Karpas-422 (cell line): ENCODE data around the gene SERAC1. TPM values are rescaled to one million over a fixed set of nuclear protein-coding genes. Genes with fewer than 3 reads are reported as not detected.
"Not testable (repeated sequence)": the region's sequence is repeated elsewhere in the genome, so short reads cannot be mapped to it uniquely, and the experiment has no call there.

Experiments
- DNase-seq: peaks from one replicate; pipeline ENCODE4 v3.0.0-alpha.2; 2015
- H2AFZ ChIP-seq: fragments of 200-600 bp; sonication (generic); 2 replicates; pipeline ENCODE4 v1.6.1; 2014; ENCODE audit warnings: antibody characterized with exemption, low read length, mixed read lengths
- H3K27ac ChIP-seq: fragments of 200-600 bp; sonication (generic); 2 replicates; pipeline ENCODE4 v1.5.1; 2014; ENCODE audit warnings: mild to moderate bottlenecking, low read length, moderate library complexity
- H3K27me3 ChIP-seq: fragments of 200-600 bp; sonication (generic); 2 replicates; pipeline ENCODE4 v1.6.1; 2014; ENCODE audit warnings: low read length, mixed read lengths
- H3K36me3 ChIP-seq: fragments of 200-600 bp; sonication (generic); 2 replicates; pipeline ENCODE4 v1.6.1; 2014; ENCODE audit warnings: low read length, mixed read lengths; ENCODE audit not compliant: insufficient read depth
- H3K4me1 ChIP-seq: fragments of 200-600 bp; sonication (generic); 2 replicates; pipeline ENCODE4 v1.6.1; 2014; ENCODE audit warnings: mild to moderate bottlenecking, low read length, mixed read lengths
- H3K4me2 ChIP-seq: fragments of 200-600 bp; sonication (generic); 2 replicates; pipeline ENCODE4 v1.6.1; 2014; ENCODE audit warnings: low read length, low read depth, mild to moderate bottlenecking; ENCODE audit not compliant: poor library complexity, severe bottlenecking
- H3K4me3 ChIP-seq: fragments of 200-600 bp; sonication (generic); 2 replicates; pipeline ENCODE4 v1.5.1; 2014; ENCODE audit warnings: mild to moderate bottlenecking, antibody characterized with exemption, low read length, mixed read lengths
- H3K79me2 ChIP-seq: fragments of 200-600 bp; sonication (generic); 2 replicates; pipeline ENCODE4 v1.6.1; 2014; ENCODE audit warnings: mild to moderate bottlenecking, low read length, mixed read lengths
- H3K9ac ChIP-seq: fragments of 200-600 bp; sonication (generic); 2 replicates; pipeline ENCODE4 v1.6.0; 2014; ENCODE audit warnings: low read length
- H3K9me2 ChIP-seq: fragments of 200-600 bp; sonication (generic), shearing (Covaris generic); replicated peaks from 2 replicates; pipeline ENCODE4 v1.6.0; 2014; ENCODE audit warnings: mild to moderate bottlenecking, low read length, moderate library complexity; ENCODE audit not compliant: insufficient read depth
- H3K9me3 ChIP-seq: fragments of 300-700, 200-600 bp; sonication (generic); 2 replicates; pipeline ENCODE4 v1.6.1; 2014; ENCODE audit warnings: low read length, mixed read lengths
- H4K20me1 ChIP-seq: fragments of 200-600 bp; sonication (generic); 2 replicates; pipeline ENCODE4 v1.6.1; 2014; ENCODE audit warnings: mild to moderate bottlenecking, antibody characterized with exemption, low read length, low read depth; ENCODE audit not compliant: insufficient read depth
- total RNA-seq: library from RNA; depleted of rRNA; stranded (reverse); fragments of >200 nt; shearing (Covaris generic); gene quantifications from 2 replicates; pipeline ENCODE4 v1.2.3, GENCODE V29; 2014; ENCODE audit warnings: low replicate concordance

Gene SERAC1
- total RNA-seq, 1 experiment from 2014 or later, result 3.6 TPM

DNA sequence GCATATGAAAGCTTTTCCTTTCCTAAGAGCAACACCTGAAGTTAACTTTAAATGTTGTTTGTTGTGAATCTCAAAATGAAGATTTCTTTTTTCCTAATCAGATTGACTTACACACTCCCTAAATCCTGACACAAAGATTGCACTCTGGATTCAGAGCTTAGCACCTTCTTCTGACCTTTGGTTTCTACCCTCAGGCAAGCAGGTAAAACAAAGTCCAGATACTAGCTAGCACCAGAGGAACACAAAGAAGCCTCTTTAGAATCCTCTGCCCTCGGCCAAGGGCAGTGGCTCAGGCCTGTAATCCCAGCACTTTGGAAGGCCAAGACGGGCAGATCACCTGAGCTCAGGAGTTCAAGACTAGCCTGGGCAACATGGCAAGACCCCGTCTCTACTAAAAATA, 14.5 kb downstream of the SERAC1 start:
- Histone ChIP-seq H3K4me1 (no peaks in the 10 kb centered on the region), H3K4me3 (no peak overlapping the region), H3K27me3 (no peaks in the 10 kb centered on the region), H2AFZ (no peak overlapping the region), H3K36me3 (no peaks in the 10 kb centered on the region), H3K4me2 (no peak overlapping the region), H3K9ac (no peak overlapping the region), H3K27ac (no peak overlapping the region), H3K9me2 (no peaks in the 10 kb centered on the region), H3K79me2 (no peaks in the 10 kb centered on the region), H4K20me1 (no peaks in the 10 kb centered on the region), H3K9me3 (no peaks in the 10 kb centered on the region)
- DNase-seq, result no peak

DNA sequence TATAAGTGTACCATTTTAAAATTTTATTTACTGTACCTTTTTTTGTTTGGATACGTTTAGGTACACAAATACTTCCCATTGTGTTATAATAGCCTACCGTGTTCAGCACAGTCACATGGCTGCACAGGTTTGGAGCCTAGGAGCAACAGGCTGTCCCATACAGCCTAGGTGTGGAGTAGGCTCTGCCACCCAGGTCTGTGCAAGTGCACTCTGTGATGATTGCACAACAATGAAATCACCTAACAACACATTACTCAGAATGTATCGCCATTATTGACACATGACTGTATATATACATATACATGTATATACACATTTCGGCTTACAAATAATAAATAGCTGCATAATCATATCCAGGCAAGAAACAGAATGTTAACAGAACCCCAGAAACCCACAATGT, 15.4 kb downstream of the SERAC1 start:
- H3K4me3 ChIP-seq, result no peak overlapping the region
- H3K27me3 ChIP-seq, result no peaks in the 10 kb centered on the region
- no peak for DNase-seq
- no peaks in the 10 kb centered on the region for H3K9me2 ChIP-seq
- no peaks in the 10 kb centered on the region for H4K20me1 ChIP-seq
- H2AFZ ChIP-seq, result no peak overlapping the region
- no peaks in the 10 kb centered on the region for H3K36me3 ChIP-seq
- no peaks in the 10 kb centered on the region for H3K79me2 ChIP-seq
- H3K9me3 ChIP-seq, result no peaks in the 10 kb centered on the region
- H3K9ac ChIP-seq, result no peak overlapping the region
- H3K27ac ChIP-seq, result no peak overlapping the region
- H3K4me2 ChIP-seq, result no peak overlapping the region
- no peaks in the 10 kb centered on the region for H3K4me1 ChIP-seq

DNA sequence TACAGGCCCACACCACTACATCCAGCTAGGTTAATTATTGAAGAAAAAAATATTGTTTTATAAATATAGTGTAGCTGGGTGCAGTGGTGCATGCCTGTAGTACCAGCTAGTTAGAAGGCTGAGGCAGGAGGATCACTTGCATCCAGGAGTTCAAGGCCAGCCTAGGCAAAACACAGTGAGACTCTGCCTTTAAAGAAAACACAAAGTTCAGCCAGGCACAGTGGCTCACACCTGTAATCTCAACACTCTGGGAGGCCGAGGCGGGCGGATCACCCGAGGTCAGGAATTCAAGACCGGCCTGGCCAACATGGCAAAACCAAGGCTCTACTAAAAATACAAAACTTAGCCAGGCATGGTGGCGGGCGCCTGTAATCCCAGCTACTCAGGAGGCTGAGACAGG, 16.0 kb downstream of the SERAC1 start:
- H3K4me1 ChIP-seq, H3K4me3 ChIP-seq, H3K79me2 ChIP-seq, H3K27ac ChIP-seq, H3K9me2 ChIP-seq, H3K4me2 ChIP-seq, H3K9me3 ChIP-seq, H2AFZ ChIP-seq, H4K20me1 ChIP-seq, H3K36me3 ChIP-seq, H3K9ac ChIP-seq, DNase-seq, H3K27me3 ChIP-seq: not testable (repeated sequence)

DNA sequence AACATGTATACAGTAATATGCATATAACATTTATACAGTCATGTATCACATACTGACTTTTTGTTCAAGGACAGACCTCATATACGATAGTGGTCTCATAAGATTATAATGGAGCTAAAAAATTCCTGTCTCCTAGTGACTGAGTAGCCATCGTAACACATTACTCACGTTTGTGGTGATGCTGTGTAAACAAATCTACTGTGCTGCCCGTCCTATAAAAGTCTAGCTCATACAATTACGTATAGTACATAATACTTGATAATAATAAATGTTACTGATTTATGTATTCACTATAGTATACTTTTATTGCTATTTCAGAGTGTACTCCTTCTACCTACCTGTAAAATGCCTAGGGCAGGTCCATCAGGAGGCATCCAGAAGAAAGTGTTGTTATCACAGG, 17.4 kb downstream of the SERAC1 start:
- Histone ChIP-seq H3K36me3 (no peaks in the 10 kb centered on the region), H3K4me2 (no peak overlapping the region), H3K9me2 (no peaks in the 10 kb centered on the region), H2AFZ (no peak overlapping the region), H3K27ac (no peak overlapping the region), H3K4me1 (no peaks in the 10 kb centered on the region), H3K79me2 (no peaks in the 10 kb centered on the region), H3K4me3 (no peak overlapping the region), H3K9me3 (no peaks in the 10 kb centered on the region), H4K20me1 (no peaks in the 10 kb centered on the region), H3K9ac (no peak overlapping the region), H3K27me3 (no peaks in the 10 kb centered on the region)
- DNase-seq, result no peak

DNA sequence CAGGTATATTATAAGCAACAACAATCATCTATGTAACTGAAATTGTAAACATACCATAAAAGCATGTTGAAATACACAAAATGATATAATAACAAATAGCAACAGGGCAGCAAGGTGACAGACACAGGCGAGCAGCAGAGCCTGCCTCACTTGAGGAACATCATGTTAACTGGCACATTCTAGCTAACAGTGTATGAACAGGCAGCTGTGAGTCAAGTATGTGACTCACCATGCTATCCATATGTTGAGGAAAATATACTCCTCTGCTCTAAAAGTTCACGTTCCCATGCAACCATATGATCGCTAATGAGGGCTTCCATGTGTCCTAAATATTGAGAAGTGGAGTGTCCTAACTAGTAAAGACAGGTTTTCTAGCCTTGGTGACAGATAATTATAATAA, 18.4 kb downstream of the SERAC1 start:
- Histone ChIP-seq H3K36me3 (no peaks in the 10 kb centered on the region), H3K9me2 (no peaks in the 10 kb centered on the region), H3K27ac (no peak overlapping the region), H3K4me1 (no peaks in the 10 kb centered on the region), H3K9ac (no peak overlapping the region), H3K9me3 (no peaks in the 10 kb centered on the region), H4K20me1 (no peaks in the 10 kb centered on the region), H3K4me3 (no peak overlapping the region), H3K4me2 (no peak overlapping the region), H3K79me2 (no peaks in the 10 kb centered on the region), H3K27me3 (no peaks in the 10 kb centered on the region), H2AFZ (no peak overlapping the region)
- no peak for DNase-seq

DNA sequence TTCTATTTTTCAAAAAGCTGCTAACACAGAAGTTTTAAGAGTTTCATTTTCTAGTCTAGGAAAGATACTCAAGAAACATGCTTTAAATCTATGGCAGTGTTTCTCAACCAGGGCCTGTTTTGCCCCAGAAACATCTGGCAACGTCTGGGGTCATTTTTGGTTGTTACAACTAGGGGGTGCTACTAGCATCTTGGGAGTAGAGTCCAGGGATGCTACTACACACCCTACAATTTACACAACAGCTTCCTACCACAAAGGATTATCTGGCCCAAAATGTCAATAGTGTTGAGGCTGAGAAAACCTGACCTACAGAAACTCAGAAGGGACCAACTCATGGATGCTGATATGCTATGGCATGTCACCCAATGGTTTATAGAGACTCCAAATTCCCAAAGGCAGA, 24.4 kb downstream of the SERAC1 start:
- no peaks in the 10 kb centered on the region for H3K9me3 ChIP-seq
- no peaks in the 10 kb centered on the region for H4K20me1 ChIP-seq
- no peak overlapping the region for H3K27ac ChIP-seq
- H3K9me2 ChIP-seq, result no peaks in the 10 kb centered on the region
- H3K4me1 ChIP-seq, result no peaks in the 10 kb centered on the region
- H3K4me2 ChIP-seq, result no peak overlapping the region
- no peak overlapping the region for H2AFZ ChIP-seq
- no peaks in the 10 kb centered on the region for H3K79me2 ChIP-seq
- no peaks in the 10 kb centered on the region for H3K36me3 ChIP-seq
- DNase-seq, result peak; percentile 65
- H3K4me3 ChIP-seq, result no peak overlapping the region
- H3K9ac ChIP-seq, result no peak overlapping the region
- no peaks in the 10 kb centered on the region for H3K27me3 ChIP-seq

DNA sequence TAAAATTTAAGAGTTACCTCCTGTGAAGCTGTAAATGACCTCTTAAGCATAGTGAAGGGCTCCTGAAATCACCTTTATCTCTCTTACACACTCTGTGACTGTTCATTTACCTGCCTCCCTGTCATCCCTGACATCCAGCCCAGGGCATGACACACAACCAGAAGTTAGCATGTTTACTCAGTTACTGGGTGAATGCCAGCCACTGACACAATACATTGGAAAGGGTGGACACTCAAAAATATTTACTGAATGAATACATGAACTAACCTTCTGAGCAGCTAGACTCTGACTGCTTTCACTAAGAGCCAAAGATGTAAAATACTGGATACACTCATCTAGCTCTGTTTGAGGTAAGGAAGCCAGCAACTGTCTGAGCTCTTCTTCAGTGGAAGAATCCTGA, 25.3 kb downstream of the SERAC1 start:
- H3K79me2 ChIP-seq, result no peaks in the 10 kb centered on the region
- no peaks in the 10 kb centered on the region for H3K9me3 ChIP-seq
- H2AFZ ChIP-seq, result no peak overlapping the region
- no peak overlapping the region for H3K27ac ChIP-seq
- no peak overlapping the region for H3K4me2 ChIP-seq
- H3K27me3 ChIP-seq, result no peaks in the 10 kb centered on the region
- no peak overlapping the region for H3K9ac ChIP-seq
- no peaks in the 10 kb centered on the region for H3K4me1 ChIP-seq
- no peaks in the 10 kb centered on the region for H3K9me2 ChIP-seq
- H4K20me1 ChIP-seq, result no peaks in the 10 kb centered on the region
- no peaks in the 10 kb centered on the region for H3K36me3 ChIP-seq
- H3K4me3 ChIP-seq, result no peak overlapping the region
- no peak for DNase-seq

DNA sequence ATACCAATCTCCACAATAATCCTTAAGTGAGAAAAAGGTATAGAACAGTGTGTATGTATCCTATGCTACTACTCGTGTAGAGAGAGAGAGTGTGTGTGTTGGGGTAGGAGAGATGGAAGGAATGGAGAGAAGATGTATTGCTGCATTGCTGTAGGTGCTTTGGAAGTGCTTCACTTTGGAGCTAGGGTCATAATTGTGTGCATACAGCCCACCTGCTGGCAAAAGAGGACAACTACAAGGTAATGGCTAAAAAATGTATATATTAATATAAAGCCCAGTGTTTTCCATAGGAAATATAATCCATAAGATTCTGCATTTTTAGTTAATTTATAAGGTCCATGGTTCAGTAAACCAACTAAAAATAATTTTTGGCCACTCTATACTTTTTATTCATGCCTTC, 36.1 kb downstream of the SERAC1 start:
- peak; percentile 66 for DNase-seq
- no peaks in the 10 kb centered on the region for H3K4me1 ChIP-seq
- H3K9me3 ChIP-seq, result no peaks in the 10 kb centered on the region
- H4K20me1 ChIP-seq, result no peaks in the 10 kb centered on the region
- H3K36me3 ChIP-seq, result no peaks in the 10 kb centered on the region
- H3K9ac ChIP-seq, result no peak overlapping the region
- H3K27ac ChIP-seq, result no peak overlapping the region
- no peak overlapping the region for H3K4me2 ChIP-seq
- no peaks in the 10 kb centered on the region for H3K9me2 ChIP-seq
- no peaks in the 10 kb centered on the region for H3K27me3 ChIP-seq
- H3K4me3 ChIP-seq, result no peak overlapping the region
- no peaks in the 10 kb centered on the region for H3K79me2 ChIP-seq
- no peak overlapping the region for H2AFZ ChIP-seq

DNA sequence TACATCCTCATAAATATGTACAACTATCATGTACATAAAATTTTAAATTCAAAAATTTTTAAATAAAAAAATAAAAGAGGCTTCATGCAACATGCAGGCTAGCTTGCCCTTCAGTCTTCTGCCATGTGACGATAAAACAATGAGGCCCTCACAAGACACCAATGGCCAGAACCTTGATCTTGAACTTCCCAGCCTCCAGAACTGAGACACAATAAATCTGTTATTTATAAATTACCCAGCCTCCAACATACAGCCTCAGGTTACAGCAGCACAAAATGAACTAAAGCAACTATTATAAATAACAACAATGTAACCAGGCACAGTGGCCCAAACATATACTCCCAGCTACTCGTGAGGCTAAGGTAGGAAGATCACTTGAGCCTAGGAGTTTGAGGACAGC, 42.8 kb downstream of the SERAC1 start:
- Histone ChIP-seq H3K4me3 (no peak overlapping the region), H3K4me1 (no peaks in the 10 kb centered on the region), H3K9ac (no peak overlapping the region), H3K9me3 (no peaks in the 10 kb centered on the region), H4K20me1 (no peaks in the 10 kb centered on the region), H3K4me2 (no peak overlapping the region), H3K27ac (no peak overlapping the region), H3K9me2 (no peaks in the 10 kb centered on the region), H3K36me3 (no peaks in the 10 kb centered on the region), H3K27me3 (no peaks in the 10 kb centered on the region), H2AFZ (no peak overlapping the region), H3K79me2 (no peaks in the 10 kb centered on the region)
- no peak for DNase-seq
